NCI-H774 (cell line): Measurements from ENCODE around the gene RPN2.

Source experiments
- DNase-seq: peaks from one replicate; lab custom pipeline; 2025; lab: John Stamatoyannopoulos, UW

RPN2 gene

DNA sequence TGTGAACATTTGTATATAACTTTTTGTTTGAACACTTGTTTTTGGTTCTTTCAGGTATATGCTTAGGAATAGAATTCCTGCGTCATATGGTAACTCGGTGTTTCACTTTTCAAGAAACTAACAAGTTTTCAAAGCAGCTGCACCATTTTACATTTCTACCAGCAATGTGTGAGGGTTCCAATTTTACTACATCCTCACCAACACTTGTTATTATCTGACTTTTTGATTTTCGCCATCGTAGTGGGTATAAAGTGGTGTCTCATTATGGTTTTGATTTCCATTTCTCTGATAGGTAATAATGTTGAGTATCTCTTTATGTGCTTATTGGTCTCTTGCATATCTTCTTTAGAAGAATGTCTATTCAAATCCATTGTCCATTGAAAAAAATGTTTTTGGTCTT lies 39.8 kb downstream of the RPN2 start:
- no peak for DNase-seq

- no peak for DNase-seq
These were observed 40.9 kb downstream of the RPN2 start for GRCh38 chr20:37219751-37220668.

DNA sequence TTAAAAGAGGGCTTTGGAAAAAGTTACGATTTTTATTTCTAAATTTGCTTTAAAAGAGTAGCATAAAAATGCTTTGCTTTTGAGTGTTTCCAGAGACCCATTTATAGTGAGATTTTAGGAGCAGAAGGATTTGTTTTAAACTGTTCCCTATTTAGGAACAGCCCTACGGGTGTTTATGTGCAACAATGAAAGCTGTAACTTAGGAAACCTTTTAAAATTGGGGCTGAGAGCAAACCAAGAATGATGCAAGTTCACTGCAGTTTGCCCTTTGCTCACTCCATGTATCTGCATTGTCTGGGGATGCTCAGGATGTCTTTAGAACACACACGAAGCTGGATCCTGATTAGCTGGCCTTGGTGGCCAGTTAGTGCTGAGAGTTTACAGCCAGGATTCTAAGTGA lies 41.6 kb downstream of the RPN2 start:
- DNase-seq = no peak

DNA sequence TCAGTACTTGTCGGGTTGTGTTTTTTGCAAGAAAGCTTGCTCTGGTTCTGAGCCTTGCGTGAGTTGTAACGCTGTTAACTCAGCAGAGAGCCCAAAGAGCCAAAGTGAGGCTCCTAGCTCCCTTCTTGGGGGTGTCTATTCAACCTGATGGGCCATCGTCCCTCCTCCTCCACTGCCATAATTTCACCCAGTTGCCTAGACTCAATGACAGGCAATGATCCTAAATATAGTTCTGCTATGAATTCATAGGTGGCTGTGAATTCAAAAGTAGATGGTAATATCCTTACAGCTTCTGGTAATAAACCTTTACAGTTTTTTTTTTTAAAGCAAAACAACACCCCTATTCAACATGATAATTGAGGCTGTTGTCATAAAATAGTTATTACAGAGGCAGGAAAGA lies 43.0 kb downstream of the RPN2 start:
- no peak for DNase-seq

DNA sequence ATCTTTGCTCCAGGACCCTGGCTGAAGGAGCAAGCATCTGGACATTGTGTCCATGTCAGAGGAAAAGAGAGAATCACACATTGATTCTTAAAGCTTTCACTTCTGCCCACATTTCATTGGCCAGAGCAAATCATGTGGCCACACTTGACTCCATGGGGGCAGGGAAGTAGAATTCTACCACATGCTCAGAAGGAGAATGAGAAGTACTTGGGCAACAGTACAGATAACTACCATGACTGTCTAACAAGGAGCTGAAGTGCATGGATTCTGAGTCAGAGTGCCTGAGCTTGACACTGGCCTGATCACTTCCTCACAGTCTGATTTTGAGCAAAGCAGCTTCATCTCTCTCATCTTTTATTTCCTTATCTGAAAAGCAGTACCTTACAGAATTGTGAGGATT lies 43.9 kb downstream of the RPN2 start:
- no peak for DNase-seq

DNA sequence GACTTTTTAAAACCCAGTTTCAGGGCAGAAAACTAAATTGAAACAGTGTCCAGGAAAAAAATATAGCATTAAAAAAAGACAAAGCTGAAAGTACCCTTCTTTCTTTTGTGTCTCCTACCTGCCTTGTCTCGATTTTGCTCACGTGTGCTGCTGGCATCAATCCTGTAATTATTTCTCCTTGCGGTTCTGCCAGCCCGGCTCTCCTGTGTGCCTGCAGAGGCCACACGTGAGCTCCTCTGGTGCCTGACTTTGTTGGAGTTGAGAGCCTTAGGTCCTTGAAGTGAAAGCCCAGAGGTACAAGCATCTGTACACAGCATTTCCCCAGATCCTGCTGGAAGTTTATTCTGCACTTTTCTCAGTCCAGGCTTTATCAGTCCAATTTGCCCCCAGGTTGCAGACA lies 46.0 kb downstream of the RPN2 start:
- DNase-seq = no peak

- no peak for DNase-seq
These were observed 47.8 kb downstream of the RPN2 start for GRCh38 chr20:37226889-37227288.

- no peak for DNase-seq
These were observed 49.0 kb downstream of the RPN2 start for GRCh38 chr20:37228082-37228481.

DNA sequence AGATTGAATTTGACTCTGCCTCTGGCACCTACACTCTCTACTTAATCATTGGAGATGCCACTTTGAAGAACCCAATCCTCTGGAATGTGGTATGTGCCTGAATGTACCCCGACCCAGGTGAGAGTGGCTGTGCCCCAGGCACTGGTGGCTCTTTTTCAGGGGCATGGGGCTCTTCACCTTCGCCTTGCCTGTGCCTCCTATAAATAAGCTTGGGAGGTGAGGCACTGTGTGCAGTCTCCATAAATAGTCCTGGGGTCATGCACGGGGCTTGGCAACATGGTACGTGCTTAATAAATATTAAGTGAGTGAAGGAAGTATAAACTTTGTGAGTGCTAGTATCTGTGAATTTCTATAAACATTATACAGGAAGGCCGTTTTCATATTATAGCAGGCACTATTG lies 49.5 kb downstream of the RPN2 start:
- no peak for DNase-seq

- DNase-seq = no peak
These were observed 50.2 kb downstream of the RPN2 start for GRCh38 chr20:37229357-37229756.

GRCh38 chr20:37230200-37230599 lies 51.1 kb downstream of the RPN2 start:
- no peak for DNase-seq

DNA sequence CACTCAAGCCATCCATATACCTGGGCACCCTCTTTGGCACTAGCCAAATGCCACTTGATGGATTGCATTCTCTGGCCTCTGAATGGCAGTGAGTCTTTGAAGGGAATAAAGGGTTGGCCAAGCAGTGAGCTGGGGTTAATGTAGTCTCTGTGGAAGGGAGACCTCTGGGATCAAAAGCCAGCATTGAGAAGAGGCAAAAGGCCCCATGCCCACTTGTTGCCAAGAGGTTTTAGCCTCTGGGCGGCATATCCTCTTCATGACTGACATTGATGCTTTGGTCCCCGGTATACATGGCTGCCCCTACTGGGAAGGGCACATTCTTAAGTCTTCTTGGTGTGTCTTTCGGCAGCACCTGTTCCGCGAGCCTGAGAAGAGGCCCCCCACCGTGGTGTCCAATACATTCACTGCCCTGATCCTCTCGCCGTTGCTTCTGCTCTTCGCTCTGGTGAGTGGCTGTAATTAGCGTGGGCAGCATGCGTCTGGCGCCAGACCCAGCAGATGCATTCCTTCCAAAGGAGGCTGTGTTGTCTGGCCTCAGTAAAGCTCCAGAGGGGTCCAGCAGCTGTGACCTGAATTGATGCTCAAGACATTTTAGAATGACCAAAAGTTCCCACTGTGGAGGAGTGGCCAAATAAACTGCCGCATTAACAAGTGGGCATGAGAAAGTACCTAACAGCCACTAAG lies 53.0 kb downstream of the RPN2 start:
- DNase-seq = no peak

- DNase-seq = no peak
These were observed 54.6 kb downstream of the RPN2 start for GRCh38 chr20:37233548-37234253.

DNA sequence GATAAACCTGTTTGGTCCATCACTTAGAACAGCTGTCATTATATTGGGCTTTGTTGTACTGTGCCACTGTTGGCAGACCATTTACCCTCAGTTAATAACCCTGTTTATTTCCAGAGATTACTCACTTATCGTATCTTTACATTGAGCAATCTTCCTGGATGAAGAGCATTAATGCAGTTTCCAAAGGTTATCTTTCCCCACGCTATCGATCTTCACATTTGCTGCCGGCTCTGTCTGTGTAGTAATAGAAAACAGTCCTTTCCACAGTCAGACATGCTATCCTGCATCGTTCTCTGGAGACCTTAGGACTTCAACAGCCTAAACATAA lies 55.1 kb downstream of the RPN2 start:
- no peak for DNase-seq

- no peak for DNase-seq
These were observed 55.9 kb downstream of the RPN2 start for GRCh38 chr20:37235065-37235464.

GRCh38 chr20:37236462-37236861 lies 57.3 kb downstream of the RPN2 start:
- no peak for DNase-seq

DNA sequence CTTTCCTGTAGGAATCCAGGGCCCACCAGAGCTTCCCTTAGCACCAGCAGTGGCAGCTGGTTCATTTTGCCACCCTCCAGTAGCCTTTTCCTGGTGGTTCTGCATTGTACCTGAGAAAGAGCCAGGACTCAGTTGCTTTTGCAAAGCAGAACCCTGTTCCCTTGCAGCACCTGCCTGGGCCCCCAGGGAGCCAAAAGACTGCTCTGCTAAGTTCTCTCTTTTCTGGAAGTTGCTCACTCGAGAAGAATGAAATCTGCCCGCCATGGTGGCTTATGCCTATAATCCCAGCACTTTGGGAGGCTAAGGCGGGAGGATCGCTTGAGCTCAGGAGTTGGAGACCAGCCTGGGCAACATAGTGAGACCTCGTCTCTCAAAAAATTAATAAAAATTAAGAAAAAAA lies 58.5 kb downstream of the RPN2 start:
- no peak for DNase-seq

DNA sequence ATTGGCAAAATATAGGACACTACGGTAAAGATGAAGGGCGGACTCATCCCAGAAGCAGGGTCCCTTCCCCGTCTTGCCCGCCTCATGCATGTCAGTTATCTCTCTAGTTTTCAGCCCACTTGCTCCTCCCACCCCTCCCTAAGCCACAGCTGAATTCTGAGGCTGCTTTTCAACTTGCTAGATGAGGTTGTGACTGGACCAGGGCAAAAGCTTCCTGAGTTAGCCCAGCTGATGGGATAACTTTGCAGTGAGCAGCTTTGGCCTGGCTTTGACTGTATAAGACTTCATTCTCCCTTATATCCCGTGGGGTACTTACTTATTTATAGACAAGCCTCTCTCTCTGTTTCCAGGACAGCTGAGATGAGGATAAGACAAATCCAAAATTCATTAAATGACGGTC lies 59.3 kb downstream of the RPN2 start:
- DNase-seq = no peak

GRCh38 chr20:37238935-37239451 lies 59.9 kb downstream of the RPN2 start:
- DNase-seq = no peak

DNA sequence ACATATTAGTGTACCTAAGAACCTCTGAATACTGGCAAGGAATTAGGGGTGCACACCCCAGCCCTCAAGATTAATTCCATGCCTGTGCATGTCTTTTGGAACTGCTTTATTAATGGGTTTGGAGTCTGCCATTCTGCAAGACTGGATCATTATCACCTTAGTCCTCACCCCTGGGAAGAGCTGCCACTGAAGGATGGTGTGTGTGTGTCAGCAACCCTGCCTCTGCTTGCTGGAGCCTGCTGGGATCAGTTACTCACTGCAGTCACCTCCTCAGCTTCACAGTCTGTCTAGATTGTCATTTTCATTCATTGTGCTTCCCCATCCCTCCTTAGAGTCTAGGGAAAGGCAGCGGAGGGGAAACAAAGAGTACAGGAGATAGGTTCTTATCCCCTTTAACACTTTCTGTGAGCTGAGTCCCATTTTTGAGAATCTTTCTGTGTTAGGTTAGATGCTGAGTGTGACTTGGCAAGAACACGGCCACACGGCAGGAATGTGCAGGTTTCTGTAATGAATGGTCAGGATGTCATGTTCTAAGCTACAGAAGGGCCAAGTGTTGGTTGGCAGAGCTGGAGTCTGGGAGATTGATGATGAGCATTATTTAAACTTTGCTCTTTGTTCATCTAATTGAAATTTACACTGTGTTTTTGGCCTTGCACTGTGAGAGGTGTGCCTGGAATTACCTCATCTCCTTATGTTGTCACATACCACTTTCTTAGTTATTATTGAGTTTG lies 61.4 kb downstream of the RPN2 start:
- DNase-seq = no peak

- no peak for DNase-seq
These were observed 63.4 kb downstream of the RPN2 start for GRCh38 chr20:37242503-37242902.
